Measurements from ENCODE around the gene ABHD16B. TPM values are rescaled to one million over a fixed set of nuclear protein-coding genes. Genes with fewer than 3 reads are reported as not detected.
"Not testable (repeated sequence)": the region's sequence is repeated elsewhere in the genome, so short reads cannot be mapped to it uniquely, and the experiment has no call there.

Gene ABHD16B
- polyA plus RNA-seq, 2 donors: 0.42 to 0.92 TPM

GRCh38 chr20:63861981-63862901 is 943 bp downstream of the ABHD16B start:
- H3K9me3 ChIP-seq (ENCODE audit: control insufficient read depth in 2 of 2, insufficient read depth in 1 of 2, low read depth in 1 of 2, low read length in 1 of 2): no peaks in the 10 kb centered on the region
- 97% methylated on average over 92 to 95 of the region's 95 CpGs for WGBS, 2 donors
- H3K4me1 ChIP-seq (ENCODE audit: control insufficient read depth in 2 of 2, insufficient read depth in 2 of 2, low read length in 1 of 2): peaks cover 0 to 22% of the 10 kb centered on the region in 2 donors
- H3K27ac ChIP-seq (ENCODE audit: low read depth in 2 of 2, low read length in 1 of 2): no peak overlapping the region
- H3K36me3 ChIP-seq (ENCODE audit: control insufficient read depth in 2 of 2, insufficient read depth in 2 of 2, low read length in 1 of 2): peaks cover 0 to 16% of the 10 kb centered on the region in 2 donors
- H3K4me3 ChIP-seq (ENCODE audit: low read depth in 1 of 2, low read length in 2 of 2): no peak overlapping the region
- H3K27me3 ChIP-seq (ENCODE audit: control insufficient read depth in 1 of 2, insufficient read depth in 2 of 2, low read length in 2 of 2): peaks cover 0 to 4% of the 10 kb centered on the region in 2 donors

- peak overlapping the region; percentile 92 to 99 for H3K27ac ChIP-seq (ENCODE audit: low read depth in 2 of 2, low read length in 1 of 2)
- no peaks in the 10 kb centered on the region for H3K27me3 ChIP-seq (ENCODE audit: control insufficient read depth in 1 of 2, insufficient read depth in 2 of 2, low read length in 2 of 2)
- WGBS, 2 donors: 83% methylated on average over 12 to 18 of the region's 18 CpGs
- peak overlapping the region; percentile 60 to 85 for H3K4me3 ChIP-seq (ENCODE audit: low read depth in 1 of 2, low read length in 2 of 2)
- H3K4me1 ChIP-seq (ENCODE audit: control insufficient read depth in 2 of 2, insufficient read depth in 2 of 2, low read length in 1 of 2): peaks cover 0 to 19% of the 10 kb centered on the region in 2 donors
- no peaks in the 10 kb centered on the region for H3K9me3 ChIP-seq (ENCODE audit: control insufficient read depth in 2 of 2, insufficient read depth in 1 of 2, low read depth in 1 of 2, low read length in 1 of 2)
- peaks cover 0 to 16% of the 10 kb centered on the region in 2 donors for H3K36me3 ChIP-seq (ENCODE audit: control insufficient read depth in 2 of 2, insufficient read depth in 2 of 2, low read length in 1 of 2)
Observed at GRCh38 chr20:63863021-63863797, 1.9 kb downstream of the ABHD16B start.

GRCh38 chr20:63863798-63864544 is 2.7 kb downstream of the ABHD16B start:
- Histone ChIP-seq H3K4me1 (ENCODE audit: control insufficient read depth in 2 of 2, insufficient read depth in 2 of 2, low read length in 1 of 2) (peaks cover 0 to 14% of the 10 kb centered on the region in 2 donors), H3K27me3 (ENCODE audit: control insufficient read depth in 1 of 2, insufficient read depth in 2 of 2, low read length in 2 of 2) (no peaks in the 10 kb centered on the region), H3K27ac (ENCODE audit: low read depth in 2 of 2, low read length in 1 of 2) (peak overlapping the region; percentile 92 to 99), H3K4me3 (ENCODE audit: low read depth in 1 of 2, low read length in 2 of 2) (peak overlapping the region; percentile 60 to 85), H3K36me3 (ENCODE audit: control insufficient read depth in 2 of 2, insufficient read depth in 2 of 2, low read length in 1 of 2) (peaks cover 2 to 20% of the 10 kb centered on the region in 2 donors), H3K9me3 (ENCODE audit: control insufficient read depth in 2 of 2, insufficient read depth in 1 of 2, low read depth in 1 of 2, low read length in 1 of 2) (no peaks in the 10 kb centered on the region)
- 3% methylated on average over 38 of the region's 38 CpGs for WGBS, 2 donors

GRCh38 chr20:63864545-63864977 is 3.3 kb downstream of the ABHD16B start:
- Histone ChIP-seq H3K9me3 (ENCODE audit: control insufficient read depth in 2 of 2, insufficient read depth in 1 of 2, low read depth in 1 of 2, low read length in 1 of 2) (no peaks in the 10 kb centered on the region), H3K27me3 (ENCODE audit: control insufficient read depth in 1 of 2, insufficient read depth in 2 of 2, low read length in 2 of 2) (no peaks in the 10 kb centered on the region), H3K4me1 (ENCODE audit: control insufficient read depth in 2 of 2, insufficient read depth in 2 of 2, low read length in 1 of 2) (peaks cover 0 to 14% of the 10 kb centered on the region in 2 donors), H3K36me3 (ENCODE audit: control insufficient read depth in 2 of 2, insufficient read depth in 2 of 2, low read length in 1 of 2) (peaks cover 2 to 25% of the 10 kb centered on the region in 2 donors), H3K27ac (ENCODE audit: low read depth in 2 of 2, low read length in 1 of 2) (peak overlapping the region; percentile 92 to 99), H3K4me3 (ENCODE audit: low read depth in 1 of 2, low read length in 2 of 2) (peak overlapping the region; percentile 60 to 85)
- 0 to 1% methylated on average over 25 of the region's 25 CpGs for WGBS, 2 donors

GRCh38 chr20:63864978-63865640 is 3.8 kb downstream of the ABHD16B start, which contains the start of gene TPD52L2:
TPD52L2 (plus strand) TSS chr20:63865270; CDS start chr20:63865366, 96 bp downstream.
- Histone ChIP-seq H3K9me3 (ENCODE audit: control insufficient read depth in 2 of 2, insufficient read depth in 1 of 2, low read depth in 1 of 2, low read length in 1 of 2) (no peaks in the 10 kb centered on the region), H3K36me3 (ENCODE audit: control insufficient read depth in 2 of 2, insufficient read depth in 2 of 2, low read length in 1 of 2) (peaks cover 2 to 29% of the 10 kb centered on the region in 2 donors), H3K4me1 (ENCODE audit: control insufficient read depth in 2 of 2, insufficient read depth in 2 of 2, low read length in 1 of 2) (peaks cover 0 to 14% of the 10 kb centered on the region in 2 donors), H3K4me3 (ENCODE audit: low read depth in 1 of 2, low read length in 2 of 2) (peak within 1 kb of the TSS; percentile 82 to 85), H3K27me3 (ENCODE audit: control insufficient read depth in 1 of 2, insufficient read depth in 2 of 2, low read length in 2 of 2) (no peaks in the 10 kb centered on the region), H3K27ac (ENCODE audit: low read depth in 2 of 2, low read length in 1 of 2) (peak within 1 kb of the TSS; percentile 98 to 99)
- 0% methylated on average over 49 to 68 of the region's 68 CpGs for WGBS, 2 donors

GRCh38 chr20:63867042-63867441 is 5.7 kb downstream of the ABHD16B start:
- not testable (repeated sequence) for H3K9me3 ChIP-seq (ENCODE audit: control insufficient read depth in 2 of 2, insufficient read depth in 1 of 2, low read depth in 1 of 2, low read length in 1 of 2); H3K27me3 ChIP-seq (ENCODE audit: control insufficient read depth in 1 of 2, insufficient read depth in 2 of 2, low read length in 2 of 2); H3K27ac ChIP-seq (ENCODE audit: low read depth in 2 of 2, low read length in 1 of 2)
- peaks cover 2 to 20% of the 10 kb centered on the region in 2 donors for H3K36me3 ChIP-seq (ENCODE audit: control insufficient read depth in 2 of 2, insufficient read depth in 2 of 2, low read length in 1 of 2)
- WGBS, 2 donors: 94 to 96% methylated on average over 13 of the region's 13 CpGs
- H3K4me3 ChIP-seq (ENCODE audit: low read depth in 1 of 2, low read length in 2 of 2): peak overlapping the region in 1 of 2 donors; percentile 5
- H3K4me1 ChIP-seq (ENCODE audit: control insufficient read depth in 2 of 2, insufficient read depth in 2 of 2, low read length in 1 of 2): peaks cover 0 to 10% of the 10 kb centered on the region in 2 donors

GRCh38 chr20:63868264-63868663 is 7.0 kb downstream of the ABHD16B start:
- H3K4me3 ChIP-seq (ENCODE audit: low read depth in 1 of 2, low read length in 2 of 2): no peak overlapping the region
- peaks cover 0 to 7% of the 10 kb centered on the region in 2 donors for H3K4me1 ChIP-seq (ENCODE audit: control insufficient read depth in 2 of 2, insufficient read depth in 2 of 2, low read length in 1 of 2)
- H3K9me3 ChIP-seq (ENCODE audit: control insufficient read depth in 2 of 2, insufficient read depth in 1 of 2, low read depth in 1 of 2, low read length in 1 of 2): no peaks in the 10 kb centered on the region
- no peaks in the 10 kb centered on the region for H3K27me3 ChIP-seq (ENCODE audit: control insufficient read depth in 1 of 2, insufficient read depth in 2 of 2, low read length in 2 of 2)
- no peak overlapping the region for H3K27ac ChIP-seq (ENCODE audit: low read depth in 2 of 2, low read length in 1 of 2)
- WGBS, 2 donors: 91 to 94% methylated on average over 5 of the region's 5 CpGs
- peaks cover 2 to 17% of the 10 kb centered on the region in 2 donors for H3K36me3 ChIP-seq (ENCODE audit: control insufficient read depth in 2 of 2, insufficient read depth in 2 of 2, low read length in 1 of 2)

- H3K27me3 ChIP-seq (ENCODE audit: control insufficient read depth in 1 of 2, insufficient read depth in 2 of 2, low read length in 2 of 2): no peaks in the 10 kb centered on the region
- peaks cover 0 to 6% of the 10 kb centered on the region in 2 donors for H3K4me1 ChIP-seq (ENCODE audit: control insufficient read depth in 2 of 2, insufficient read depth in 2 of 2, low read length in 1 of 2)
- H3K9me3 ChIP-seq (ENCODE audit: control insufficient read depth in 2 of 2, insufficient read depth in 1 of 2, low read depth in 1 of 2, low read length in 1 of 2): no peaks in the 10 kb centered on the region
- peaks cover 8 to 43% of the 10 kb centered on the region in 2 donors for H3K36me3 ChIP-seq (ENCODE audit: control insufficient read depth in 2 of 2, insufficient read depth in 2 of 2, low read length in 1 of 2)
- no peak overlapping the region for H3K4me3 ChIP-seq (ENCODE audit: low read depth in 1 of 2, low read length in 2 of 2)
- WGBS, 2 donors: 55 to 62% methylated on average over 14 of the region's 14 CpGs
- peak overlapping the region; percentile 58 to 73 for H3K27ac ChIP-seq (ENCODE audit: low read depth in 2 of 2, low read length in 1 of 2)
Observed at GRCh38 chr20:63873477-63873971, 12.2 kb downstream of the ABHD16B start.
